ENCODE measurements around the gene FANCB.

The FANCB gene

GRCh38 chrX:14837155-14837554 is 35.7 kb downstream of the FANCB start:
- DNase-seq (ENCODE audit: low read depth, low spot score): no peak

- DNase-seq (ENCODE audit: low read depth, low spot score): no peak
Observed at GRCh38 chrX:14832586-14832985, 40.3 kb downstream of the FANCB start.

GRCh38 chrX:14832151-14832550 is 40.7 kb downstream of the FANCB start:
- DNase-seq (ENCODE audit: low read depth, low spot score): peak; percentile 8

GRCh38 chrX:14829643-14830042 is 43.2 kb downstream of the FANCB start:
- no peak for DNase-seq (ENCODE audit: low read depth, low spot score)

- no peak for DNase-seq (ENCODE audit: low read depth, low spot score)
Observed at GRCh38 chrX:14826319-14826718, 46.5 kb downstream of the FANCB start.

- DNase-seq (ENCODE audit: low read depth, low spot score): no peak
Observed at GRCh38 chrX:14825851-14826250, 47.0 kb downstream of the FANCB start.

GRCh38 chrX:14819769-14820168 is 53.1 kb downstream of the FANCB start:
- DNase-seq (ENCODE audit: low read depth, low spot score): no peak

GRCh38 chrX:14817571-14817970 is 55.3 kb downstream of the FANCB start:
- DNase-seq (ENCODE audit: low read depth, low spot score): no peak

GRCh38 chrX:14802943-14803710 is 69.7 kb downstream of the FANCB start:
- DNase-seq (ENCODE audit: low read depth, low spot score): no peak

- DNase-seq (ENCODE audit: low read depth, low spot score): peak; percentile 81
Observed at GRCh38 chrX:14801136-14801535, 71.7 kb downstream of the FANCB start.

- no peak for DNase-seq (ENCODE audit: low read depth, low spot score)
Observed at GRCh38 chrX:14798805-14799397, 74.0 kb downstream of the FANCB start.
